RWPE2 (cell line): ENCODE data around the gene IFFO2.
A peak's percentile ranks its signal among the peaks of the same experiment; 100 is the strongest.

Experiments used
- ATAC-seq: fragments of 200-7000 bp; cut with Tn5 transposase; 3 replicates; pipeline ENCODE4 v1.9.1; 2021; ENCODE audit warnings: low read depth
- DNase-seq: peaks from one replicate; pipeline ENCODE4 v3.0.0-alpha.2; 2020; ENCODE audit warnings: low spot score
- H3K27ac ChIP-seq: fragments of 450-650 bp; 2 replicates; pipeline ENCODE4 v1.5.1; 2017; ENCODE audit warnings: mild to moderate bottlenecking; ENCODE audit not compliant: poor library complexity, severe bottlenecking
- H3K27me3 ChIP-seq: fragments of 250-450 bp; sonication (Bioruptor Pico); 2 replicates; pipeline ENCODE4 v1.5.1; 2021; ENCODE audit warnings: mild to moderate bottlenecking, moderate library complexity; ENCODE audit not compliant: insufficient read depth, poor library complexity, severe bottlenecking
- H3K36me3 ChIP-seq: fragments of 250-450 bp; sonication (Bioruptor Pico); 2 replicates; pipeline ENCODE4 v1.5.1; 2020; ENCODE audit warnings: low read depth, mild to moderate bottlenecking, moderate library complexity
- H3K4me1 ChIP-seq: fragments of 250-450 bp; sonication (Bioruptor Pico); 2 replicates; pipeline ENCODE4 v1.5.1; 2021; ENCODE audit warnings: mild to moderate bottlenecking, moderate library complexity; ENCODE audit not compliant: insufficient read depth, poor library complexity, severe bottlenecking
- H3K4me3 ChIP-seq: fragments of 250-450 bp; sonication (Bioruptor Pico); 2 replicates; pipeline ENCODE4 v1.5.1; 2021; ENCODE audit warnings: mild to moderate bottlenecking, moderate library complexity; ENCODE audit not compliant: severe bottlenecking
- H3K9me3 ChIP-seq: fragments of 250-450 bp; sonication (Bioruptor Pico); 2 replicates; pipeline ENCODE4 v1.5.1; 2021; ENCODE audit warnings: mild to moderate bottlenecking, moderate library complexity; ENCODE audit not compliant: severe bottlenecking
- CTCF ChIP-seq: fragments of 450-650 bp; IDR thresholded peaks from one replicate; pipeline ENCODE4 v1.5.1; 2017; ENCODE audit warnings: mild to moderate bottlenecking, moderate library complexity; ENCODE audit not compliant: poor library complexity, severe bottlenecking

The IFFO2 gene

GRCh38 chr1:18932387-18932786 lies 24.1 kb downstream of the IFFO2 start:
- peak; percentile 77 for ATAC-seq
- TF ChIP-seq CTCF: no peak
- Histone ChIP-seq H3K36me3 (peaks cover 3% of the 10 kb centered on the region; the same call in 1 of the 2 replicates), H3K4me3 (no peak overlapping the region), H3K27me3 (no peaks in the 10 kb centered on the region), H3K27ac (peak overlapping the region; percentile 39), H3K4me1 (peaks cover 31% of the 10 kb centered on the region), H3K9me3 (no peaks in the 10 kb centered on the region)
- DNase-seq: no peak

GRCh38 chr1:18931730-18932129 lies 24.7 kb downstream of the IFFO2 start:
- Histone ChIP-seq H3K4me3 (no peak overlapping the region), H3K36me3 (peaks cover 3% of the 10 kb centered on the region; the same call in 1 of the 2 replicates), H3K27me3 (no peaks in the 10 kb centered on the region), H3K27ac (peak overlapping the region; percentile 39), H3K9me3 (no peaks in the 10 kb centered on the region), H3K4me1 (peaks cover 38% of the 10 kb centered on the region)
- no peak for TF ChIP-seq CTCF
- DNase-seq: no peak
- no peak for ATAC-seq

- Histone ChIP-seq H3K4me1 (peaks cover 45% of the 10 kb centered on the region), H3K36me3 (peaks cover 3% of the 10 kb centered on the region; the same call in 1 of the 2 replicates), H3K27me3 (no peaks in the 10 kb centered on the region), H3K9me3 (no peaks in the 10 kb centered on the region), H3K27ac (peak overlapping the region; percentile 99), H3K4me3 (no peak overlapping the region)
- TF ChIP-seq CTCF: no peak
- DNase-seq: no peak
- ATAC-seq: no peak
These were observed 26.8 kb downstream of the IFFO2 start for GRCh38 chr1:18929686-18930085.

- no peak for TF ChIP-seq CTCF
- ATAC-seq (no peak), DNase-seq (no peak)
- H3K27me3 ChIP-seq: no peaks in the 10 kb centered on the region
- H3K4me3 ChIP-seq: no peak overlapping the region
- no peaks in the 10 kb centered on the region for H3K36me3 ChIP-seq
- peak overlapping the region; percentile 99 for H3K27ac ChIP-seq
- peaks cover 52% of the 10 kb centered on the region for H3K4me1 ChIP-seq
- H3K9me3 ChIP-seq: no peaks in the 10 kb centered on the region
These were observed 27.5 kb downstream of the IFFO2 start for GRCh38 chr1:18928985-18929384.

- Histone ChIP-seq H3K9me3 (no peaks in the 10 kb centered on the region), H3K27me3 (no peaks in the 10 kb centered on the region), H3K36me3 (no peaks in the 10 kb centered on the region), H3K4me3 (no peak overlapping the region), H3K4me1 (peaks cover 56% of the 10 kb centered on the region), H3K27ac (peak overlapping the region; percentile 99)
- DNase-seq: no peak
- ATAC-seq: no peak
- TF ChIP-seq CTCF: no peak
These were observed 28.1 kb downstream of the IFFO2 start for GRCh38 chr1:18928406-18928805.
